GM18868 (cell line): Measurements from ENCODE around the gene BTG1.

Source experiments
- ATAC-seq: cut with Tn5 transposase; IDR thresholded peaks from one replicate; pipeline ENCODE4 v1.9.1; 2021; ENCODE audit warnings: mild to moderate bottlenecking, moderate library complexity; ENCODE audit not compliant: unreplicated experiment

The BTG1 gene, protein sequence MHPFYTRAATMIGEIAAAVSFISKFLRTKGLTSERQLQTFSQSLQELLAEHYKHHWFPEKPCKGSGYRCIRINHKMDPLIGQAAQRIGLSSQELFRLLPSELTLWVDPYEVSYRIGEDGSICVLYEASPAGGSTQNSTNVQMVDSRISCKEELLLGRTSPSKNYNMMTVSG

GRCh38 chr12:92145731-92146496 is at the start of gene BTG1:
BTG1 (minus strand) TSS chr12:92145846; CDS start chr12:92145535, 311 bp downstream.
- peak; percentile 72 for ATAC-seq

- ATAC-seq, result no peak
Observed at GRCh38 chr12:92194561-92194960, 48.9 kb upstream of the BTG1 start.

GRCh38 chr12:92193846-92194245 is 48.2 kb upstream of the BTG1 start:
- ATAC-seq, result no peak

DNA sequence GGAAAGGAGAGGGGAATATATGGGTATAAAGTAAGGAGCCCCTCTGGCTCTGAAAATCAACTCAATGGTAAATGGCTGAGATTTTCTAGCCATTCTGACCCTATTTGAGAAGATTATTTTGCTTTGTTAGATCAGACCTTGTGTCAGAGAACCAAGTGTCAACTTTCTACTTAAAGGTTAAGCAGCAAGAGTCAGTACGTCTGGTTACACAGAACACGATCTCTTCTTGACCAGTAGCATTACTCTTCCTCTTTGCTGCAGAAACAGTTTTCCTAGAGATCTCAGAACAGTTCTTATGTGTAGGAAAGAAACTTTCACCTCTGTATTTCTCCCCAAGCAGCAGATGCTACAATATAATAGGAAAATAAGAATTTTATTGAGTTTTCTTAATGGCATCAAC is 47.4 kb upstream of the BTG1 start:
- ATAC-seq, result no peak

- ATAC-seq, result no peak
Observed at GRCh38 chr12:92192360-92192759, 46.7 kb upstream of the BTG1 start.

- no peak for ATAC-seq
Observed at GRCh38 chr12:92191061-92191460, 45.4 kb upstream of the BTG1 start.

- no peak for ATAC-seq
Observed at GRCh38 chr12:92188517-92189188, 43.0 kb upstream of the BTG1 start.

GRCh38 chr12:92186038-92186470 is 40.4 kb upstream of the BTG1 start:
- ATAC-seq, result no peak

- peak; percentile 81 for ATAC-seq
Observed at GRCh38 chr12:92185052-92185451, 39.4 kb upstream of the BTG1 start.

DNA sequence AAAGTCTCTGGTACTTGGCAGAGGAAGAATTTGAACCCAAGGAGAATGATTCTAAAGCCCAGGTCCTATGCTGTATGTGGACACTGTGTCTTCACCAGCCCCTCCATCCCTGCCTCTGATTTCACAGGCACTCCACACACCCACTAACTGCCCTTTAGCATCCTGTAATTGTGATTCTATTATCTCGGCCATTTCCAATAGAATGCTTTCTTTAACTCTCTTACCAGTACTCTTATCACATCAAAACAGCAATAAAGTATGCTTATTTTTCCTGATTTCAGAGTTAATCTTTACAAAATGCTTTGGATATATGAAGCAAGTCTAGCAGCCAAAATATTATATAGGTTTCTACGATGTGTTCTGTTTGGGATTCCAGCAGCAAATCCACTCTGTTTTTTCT is 37.9 kb upstream of the BTG1 start:
- ATAC-seq, result no peak

DNA sequence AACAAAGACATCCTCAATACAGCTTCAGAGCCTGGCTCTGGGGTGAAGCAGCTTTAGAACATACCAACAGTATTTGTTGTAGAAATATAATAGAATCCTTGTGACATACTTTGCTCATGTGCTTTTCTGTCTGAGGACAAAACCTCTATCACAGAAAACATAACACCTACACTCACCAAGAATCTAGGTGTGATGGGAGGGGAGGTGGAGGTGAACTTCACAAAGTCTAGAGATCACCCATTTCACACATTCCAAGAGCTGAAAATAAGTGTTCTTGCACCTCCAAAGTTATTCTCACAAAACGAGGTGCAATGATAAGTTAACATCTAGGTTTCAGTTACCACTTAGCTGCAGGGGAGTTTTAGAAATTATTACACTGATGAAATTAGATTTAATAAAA is 32.7 kb upstream of the BTG1 start:
- no peak for ATAC-seq

DNA sequence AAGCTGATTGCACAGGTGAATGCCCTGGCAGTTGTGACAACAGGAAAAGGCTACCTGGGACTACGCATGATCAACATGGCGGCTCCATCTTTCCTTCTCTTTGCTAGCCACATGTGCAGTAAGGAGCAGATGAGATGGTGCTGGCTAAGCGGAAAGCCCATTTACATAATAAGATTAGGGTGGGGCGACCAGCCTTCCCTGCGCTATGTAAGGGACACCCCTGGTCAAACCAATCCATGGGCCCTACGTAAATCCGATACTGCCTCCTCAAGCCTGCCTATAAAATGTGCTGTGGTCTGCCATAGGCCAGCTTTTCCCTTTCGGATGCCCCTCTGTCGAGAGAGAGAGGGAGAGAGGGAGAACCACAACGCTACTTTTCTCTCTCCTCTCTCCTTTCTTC is 31.0 kb upstream of the BTG1 start:
- ATAC-seq, result no peak

DNA sequence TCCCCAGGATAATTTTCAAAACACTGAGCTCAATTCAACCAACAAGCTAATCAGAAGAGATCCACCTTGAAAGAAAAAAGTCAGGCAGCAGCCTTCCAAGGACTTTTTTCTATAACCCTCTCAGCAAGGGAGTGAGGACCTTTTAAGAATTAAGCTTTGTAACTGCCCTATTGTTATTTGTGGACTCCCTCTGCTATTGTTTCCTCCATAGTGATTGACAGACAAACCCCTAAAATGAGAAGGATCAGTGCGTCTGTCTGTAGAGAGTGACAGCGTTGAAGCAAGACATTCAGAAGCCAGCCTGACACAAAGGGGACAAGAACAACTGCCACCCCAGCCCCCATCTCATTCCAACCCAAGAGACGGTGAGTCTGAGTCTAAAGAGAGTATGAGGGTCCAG is 30.3 kb upstream of the BTG1 start:
- no peak for ATAC-seq

DNA sequence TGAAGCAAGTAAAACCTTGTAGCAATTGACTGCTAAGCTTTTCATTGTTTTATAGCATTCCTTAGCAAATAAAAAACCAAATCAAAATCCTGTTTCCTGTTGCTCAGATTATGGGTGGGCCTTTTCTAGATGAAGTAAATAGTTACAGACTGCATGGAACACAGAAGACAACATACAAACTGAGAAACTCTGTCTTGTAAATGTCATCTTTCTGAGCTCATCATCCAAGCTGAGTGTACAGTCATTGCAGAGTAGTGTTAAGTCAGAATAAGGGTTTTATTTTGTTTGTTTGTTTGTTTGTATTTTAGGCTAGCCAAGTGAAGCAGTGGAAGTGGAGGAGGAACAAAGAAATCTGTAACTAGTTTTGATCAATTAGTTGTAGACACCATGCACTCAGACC is 24.4 kb upstream of the BTG1 start:
- ATAC-seq, result no peak

DNA sequence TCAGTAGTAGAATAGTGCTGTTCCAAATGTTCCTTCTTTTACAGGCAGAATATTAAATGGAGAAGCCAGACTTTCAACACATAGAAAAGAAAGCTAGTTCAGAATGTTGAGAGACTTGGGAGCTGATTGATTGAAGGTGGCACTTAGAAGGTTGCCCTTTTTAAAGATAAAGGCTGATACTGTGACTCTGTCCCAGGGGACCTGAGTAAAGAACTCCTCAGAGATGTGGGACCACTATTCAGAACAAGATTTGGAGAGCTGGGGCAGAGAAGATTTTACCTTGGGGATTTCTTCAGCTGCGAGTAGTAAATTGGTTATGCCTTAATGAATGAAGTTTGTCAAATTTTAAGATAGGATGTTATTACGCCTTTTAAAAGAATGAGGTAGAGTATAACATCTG is 21.4 kb upstream of the BTG1 start:
- no peak for ATAC-seq

GRCh38 chr12:92164712-92165111 is 19.1 kb upstream of the BTG1 start:
- ATAC-seq, result no peak

- no peak for ATAC-seq
Observed at GRCh38 chr12:92162079-92162478, 16.4 kb upstream of the BTG1 start.

DNA sequence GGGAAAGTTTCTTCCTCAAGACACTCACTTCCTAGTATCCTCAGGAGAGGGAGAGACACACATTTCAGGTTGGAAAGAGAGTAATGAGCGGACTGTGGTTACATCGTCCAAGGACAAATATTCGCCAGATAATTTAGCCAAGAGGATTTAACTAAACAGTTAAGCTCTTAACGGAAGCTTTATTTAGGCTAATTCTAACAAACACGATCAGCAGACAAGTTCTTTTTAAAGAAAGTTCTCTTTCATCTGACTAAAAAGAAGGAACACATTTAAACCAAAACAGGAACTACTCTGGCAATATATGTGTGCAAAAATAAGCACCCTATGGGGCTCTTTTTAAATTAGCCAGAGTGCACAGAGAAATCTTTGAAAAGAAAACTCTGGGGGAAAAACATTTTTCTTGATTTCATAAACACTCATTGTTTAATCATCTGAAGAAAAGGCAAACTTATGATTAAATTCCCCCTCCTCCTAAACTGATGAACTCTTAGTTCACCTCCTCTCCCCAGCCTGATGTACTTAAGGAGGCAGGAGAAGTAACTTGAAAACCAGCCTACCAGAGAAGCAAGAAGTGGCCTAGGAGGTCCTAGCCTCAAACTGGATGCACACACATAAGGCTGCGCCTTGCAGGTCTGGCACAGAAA is 13.3 kb upstream of the BTG1 start:
- ATAC-seq, result peak; percentile 71

DNA sequence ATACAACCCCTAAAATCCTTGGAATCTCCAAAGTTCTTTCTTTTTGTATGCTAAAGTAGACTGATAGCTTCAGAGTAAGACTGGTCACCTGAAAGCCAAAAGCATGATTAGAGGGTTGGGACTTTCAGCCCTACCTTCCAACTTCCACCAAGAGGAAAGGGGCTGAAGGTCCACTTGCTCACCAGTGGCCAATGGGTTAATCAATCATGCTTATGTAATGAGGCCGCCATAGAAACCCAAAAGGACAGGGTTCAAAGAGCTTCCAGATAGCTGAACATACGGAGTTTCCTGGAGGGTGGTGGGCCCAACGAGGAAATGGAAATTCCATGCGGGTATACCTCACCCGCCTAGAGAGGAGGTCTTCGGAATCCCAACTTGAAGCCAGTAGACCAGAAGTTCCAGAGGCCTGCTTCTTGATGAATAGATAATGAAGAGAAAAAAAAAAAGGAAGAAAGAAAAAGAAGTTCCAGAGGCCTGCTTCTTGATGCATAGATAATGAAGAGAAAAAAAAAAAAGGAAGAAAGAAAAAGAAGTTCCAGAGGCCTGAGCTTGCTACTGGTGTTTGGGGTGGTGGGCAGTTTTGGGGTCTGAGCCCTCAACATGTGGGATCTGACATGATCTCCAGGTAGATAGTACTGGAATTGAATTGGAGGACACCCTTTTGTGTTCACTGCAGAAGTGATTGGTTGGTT is 11.2 kb upstream of the BTG1 start:
- no peak for ATAC-seq

DNA sequence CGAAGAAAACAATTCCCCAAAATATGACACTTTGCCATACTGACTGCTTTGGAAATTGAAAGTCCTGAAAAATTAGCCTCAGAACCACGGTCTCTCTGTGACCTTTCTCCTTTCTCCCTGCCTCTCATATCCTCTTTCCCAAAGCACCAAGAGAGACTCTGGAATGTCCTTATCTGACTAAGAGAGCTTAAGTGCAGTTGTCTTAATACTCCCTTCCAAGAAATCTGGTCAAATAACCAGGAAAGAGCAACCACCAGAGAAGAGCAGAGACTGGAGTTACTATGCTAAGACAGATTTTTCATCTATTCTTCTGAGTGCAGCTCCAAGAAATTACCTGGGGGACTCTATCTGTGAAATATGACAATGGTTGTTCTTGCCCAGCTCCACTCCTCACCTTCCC is 10.5 kb upstream of the BTG1 start:
- no peak for ATAC-seq

- ATAC-seq, result no peak
Observed at GRCh38 chr12:92155733-92156132, 10.1 kb upstream of the BTG1 start.
